Gastrocnemius medialis (tissue), 4 donors: ENCODE data around the gene LDLRAD4. TPM values are rescaled to one million over a fixed set of nuclear protein-coding genes. Genes with fewer than 3 reads are reported as not detected.

Experiments used
- ATAC-seq, 2 donors: fragments of 150-250 bp; one replicate each; pipeline ENCODE4 v1.9.1; 2016
- DNase-seq, 2 donors: peaks; one replicate each; pipeline ENCODE4 v3.0.0-alpha.2; 2019
- H3K27ac ChIP-seq, 4 donors: fragments of 200-600 bp; sonication (generic); 1 replicate in 1 of 4; 2 replicates in 3 of 4; pipeline ENCODE4 v1.5.1; 2016 to 2018; ENCODE audit warnings: mild to moderate bottlenecking in 2 of 4, moderate library complexity in 1 of 4
- H3K27me3 ChIP-seq, 3 donors: fragments of 200-600 bp; sonication (generic) in 2 of 3; 1 replicate in 1 of 3; 2 replicates in 2 of 3; pipeline versions ENCODE4 v1.5.1 to v1.6.0; 2016 to 2019; ENCODE audit warnings: mild to moderate bottlenecking in 1 of 3, moderate library complexity in 1 of 3
- H3K36me3 ChIP-seq, 2 donors: fragments of 200-600 bp; sonication (generic) in 1 of 2; one replicate each; pipeline ENCODE4 v1.5.1; 2017 to 2018
- H3K4me1 ChIP-seq, 2 donors: fragments of 200-600 bp; sonication (generic) in 1 of 2; one replicate each; pipeline ENCODE4 v1.5.1; 2016 to 2017; ENCODE audit warnings: mild to moderate bottlenecking in 2 of 2
- H3K4me3 ChIP-seq, 4 donors: fragments of 200-600 bp; sonication (generic) in 3 of 4; 1 replicate in 1 of 4; 2 replicates in 3 of 4; pipeline ENCODE4 v1.5.1; 2016 to 2019; ENCODE audit warnings: mild to moderate bottlenecking in 2 of 4
- H3K9me3 ChIP-seq, 3 donors: fragments of 200-600 bp; sonication (generic) in 2 of 3; 1 replicate in 1 of 3; 2 replicates in 2 of 3; pipeline ENCODE4 v1.5.1; 2016 to 2019
- POLR2A ChIP-seq, 2 donors: fragments of 450-650 bp; IDR thresholded peaks; one replicate each; pipeline ENCODE4 v1.6.1; 2017; ENCODE audit warnings: antibody characterized with exemption in 2 of 2, mild to moderate bottlenecking in 2 of 2, moderate library complexity in 2 of 2
- in situ Hi-C, 4 donors: fragments of 200-750 bp; cut with MboI; loops; one replicate each; pipeline versions ENCODE4 v1.15.0 to v1.8.0; 2017; ENCODE audit warnings: low sequenced_read_pairs in 4 of 4
- intact Hi-C: fragments of 100-400 bp; cut with DNase I; formaldehyde crosslinking; loops from one replicate; pipeline ENCODE4 v1.15.1; 2023; ENCODE audit warnings: low total_unique reads
- total RNA-seq, 4 donors: library from RNA; depleted of rRNA; stranded (reverse); fragments of >200 nt; gene quantifications; one replicate each; pipeline versions ENCODE4 v1.1.0 to v1.2.3, GENCODE V29; 2016
- TF ChIP-seq, protein P1 (sequence below), 5 experiments: fragments of 450-650 bp in 3 of 5; fragments of 200-600 bp in 2 of 5; sonication (generic) in 2 of 5; IDR thresholded peaks in 4 of 5; conservative IDR thresholded peaks in 1 of 5; 1 replicate in 4 of 5; 2 replicates in 1 of 5; pipeline ENCODE4 v1.5.1; 2016 to 2019; ENCODE audit warnings: antibody characterized with exemption in 5 of 5, mild to moderate bottlenecking in 3 of 5, moderate library complexity in 3 of 5

LDLRAD4 gene
- total RNA-seq, 4 donors from 2014 or later, result 3.9 to 11.1 (median 6.5) TPM

DNA sequence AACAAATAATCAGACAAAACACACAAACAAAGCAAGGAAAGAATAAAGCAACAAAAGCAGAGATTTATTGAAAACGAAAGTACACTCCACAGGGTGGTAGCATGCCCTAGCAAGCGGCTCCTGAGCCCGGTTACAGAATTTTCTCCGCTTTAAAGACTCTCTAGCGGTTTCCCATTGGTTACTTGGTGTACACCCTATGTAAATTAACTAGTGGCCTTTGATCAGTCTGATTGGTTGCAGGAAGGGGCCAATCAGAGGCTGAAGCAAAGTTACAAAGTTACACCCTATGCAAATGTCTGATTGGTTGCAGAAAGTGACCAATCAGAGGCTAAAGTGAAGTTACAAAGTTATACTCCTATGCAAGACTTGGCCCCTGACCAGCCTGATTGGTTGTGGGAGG, 242.9 kb downstream of the LDLRAD4 start:
- Histone ChIP-seq H3K27me3 (no peaks in the 10 kb centered on the region), H3K4me1 (peaks cover 5 to 14% of the 10 kb centered on the region in 2 donors), H3K36me3 (no peaks in the 10 kb centered on the region), H3K9me3 (no peaks in the 10 kb centered on the region), H3K27ac (peak overlapping the region in 2 of 4 donors; percentile 10 to 41), H3K4me3 (peak overlapping the region in 1 of 4 donors; percentile 25)
- TF ChIP-seq, protein P1, sequence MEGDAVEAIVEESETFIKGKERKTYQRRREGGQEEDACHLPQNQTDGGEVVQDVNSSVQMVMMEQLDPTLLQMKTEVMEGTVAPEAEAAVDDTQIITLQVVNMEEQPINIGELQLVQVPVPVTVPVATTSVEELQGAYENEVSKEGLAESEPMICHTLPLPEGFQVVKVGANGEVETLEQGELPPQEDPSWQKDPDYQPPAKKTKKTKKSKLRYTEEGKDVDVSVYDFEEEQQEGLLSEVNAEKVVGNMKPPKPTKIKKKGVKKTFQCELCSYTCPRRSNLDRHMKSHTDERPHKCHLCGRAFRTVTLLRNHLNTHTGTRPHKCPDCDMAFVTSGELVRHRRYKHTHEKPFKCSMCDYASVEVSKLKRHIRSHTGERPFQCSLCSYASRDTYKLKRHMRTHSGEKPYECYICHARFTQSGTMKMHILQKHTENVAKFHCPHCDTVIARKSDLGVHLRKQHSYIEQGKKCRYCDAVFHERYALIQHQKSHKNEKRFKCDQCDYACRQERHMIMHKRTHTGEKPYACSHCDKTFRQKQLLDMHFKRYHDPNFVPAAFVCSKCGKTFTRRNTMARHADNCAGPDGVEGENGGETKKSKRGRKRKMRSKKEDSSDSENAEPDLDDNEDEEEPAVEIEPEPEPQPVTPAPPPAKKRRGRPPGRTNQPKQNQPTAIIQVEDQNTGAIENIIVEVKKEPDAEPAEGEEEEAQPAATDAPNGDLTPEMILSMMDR (IDR thresholded peaks at IDR 0.05 in 4 of 5, conservative IDR thresholded peaks at IDR 0.05 in 1 of 5), result no peak
- peak in 1 of 2 donors; percentile 23 for TF ChIP-seq POLR2A (IDR thresholded peaks at IDR 0.05)
- ATAC-seq (peak in 1 of 2 donors; percentile 64), DNase-seq (no peak)
- in situ Hi-C loops, result loop anchor here in 1 of 4 donors (25.0 kb wide), 1 partner anchor 99 kb away; no protein-coding TSS in a partner anchor
- intact Hi-C loops, result loop anchor here (5.0 kb wide), 1 partner anchor 71 kb away; no protein-coding TSS in a partner anchor

DNA sequence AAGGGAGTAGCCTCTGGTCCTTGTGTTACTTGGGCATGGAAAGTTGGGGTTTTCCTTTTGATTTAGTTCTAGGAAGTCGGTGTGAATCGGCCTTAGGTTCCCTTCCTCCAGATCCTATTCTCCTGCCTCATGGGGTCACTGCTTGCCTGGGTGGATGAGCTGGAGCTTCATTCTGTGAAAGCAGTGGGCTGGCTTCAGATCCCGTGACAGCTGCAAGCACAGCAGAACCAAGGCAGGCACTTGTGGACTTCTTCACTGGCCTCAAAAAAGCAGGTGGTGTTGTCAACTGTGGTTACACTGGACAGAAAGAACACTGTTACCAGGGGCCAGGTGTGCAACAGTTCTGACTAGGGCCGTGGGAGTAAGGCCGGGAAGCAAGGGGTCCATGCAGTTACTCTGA, 243.4 kb downstream of the LDLRAD4 start:
- peak in 1 of 2 donors; percentile 25 for DNase-seq
- intact Hi-C loops (loop anchor here (5.0 kb wide), 1 partner anchor 70 kb away; no protein-coding TSS in a partner anchor), in situ Hi-C loops (loop anchor here in 1 of 4 donors (25.0 kb wide), 1 partner anchor 100 kb away; no protein-coding TSS in a partner anchor)
- no peaks in the 10 kb centered on the region for H3K36me3 ChIP-seq
- peaks cover 5 to 14% of the 10 kb centered on the region in 2 donors for H3K4me1 ChIP-seq
- H3K9me3 ChIP-seq, result no peaks in the 10 kb centered on the region
- peak overlapping the region in 2 of 4 donors; percentile 10 to 41 for H3K27ac ChIP-seq
- TF ChIP-seq POLR2A (IDR thresholded peaks at IDR 0.05), result no peak
- TF ChIP-seq, protein P1 (IDR thresholded peaks at IDR 0.05 in 4 of 5, conservative IDR thresholded peaks at IDR 0.05 in 1 of 5), result no peak
- H3K4me3 ChIP-seq, result peak overlapping the region in 1 of 4 donors; percentile 25
- ATAC-seq, result peak; percentile 43 to 47
- H3K27me3 ChIP-seq, result no peaks in the 10 kb centered on the region

DNA sequence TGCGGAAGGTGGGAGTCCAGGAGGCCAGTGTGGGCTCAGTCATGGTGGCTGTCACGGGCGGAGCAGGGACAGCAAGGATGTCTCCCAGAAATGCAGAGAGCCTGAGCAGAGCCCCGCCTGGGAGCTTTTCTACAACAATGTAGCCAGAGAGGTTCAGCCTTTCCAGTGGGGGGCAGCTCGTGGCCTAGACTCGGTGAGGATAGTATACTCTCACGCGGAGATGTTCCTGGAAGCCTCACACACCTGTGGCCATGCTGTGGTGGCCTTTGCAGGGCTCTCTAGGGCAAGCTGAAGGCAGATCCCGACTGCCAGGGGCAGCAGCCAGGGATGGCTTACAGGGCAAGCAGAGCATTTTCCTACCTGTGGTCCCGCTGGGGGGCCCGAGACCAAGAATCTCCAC, 244.1 kb downstream of the LDLRAD4 start:
- no peak overlapping the region for H3K27ac ChIP-seq
- in situ Hi-C loops (loop anchor here in 1 of 4 donors (25.0 kb wide), 1 partner anchor 100 kb away; no protein-coding TSS in a partner anchor), intact Hi-C loops (loop anchor here (5.0 kb wide), 1 partner anchor 70 kb away; no protein-coding TSS in a partner anchor)
- TF ChIP-seq POLR2A (IDR thresholded peaks at IDR 0.05), result no peak
- TF ChIP-seq, protein P1 (IDR thresholded peaks at IDR 0.05 in 4 of 5, conservative IDR thresholded peaks at IDR 0.05 in 1 of 5), result no peak
- H3K4me3 ChIP-seq, result no peak overlapping the region
- no peak for DNase-seq
- no peaks in the 10 kb centered on the region for H3K36me3 ChIP-seq
- H3K9me3 ChIP-seq, result no peaks in the 10 kb centered on the region
- peaks cover 5 to 14% of the 10 kb centered on the region in 2 donors for H3K4me1 ChIP-seq
- no peaks in the 10 kb centered on the region for H3K27me3 ChIP-seq
- no peak for ATAC-seq

DNA sequence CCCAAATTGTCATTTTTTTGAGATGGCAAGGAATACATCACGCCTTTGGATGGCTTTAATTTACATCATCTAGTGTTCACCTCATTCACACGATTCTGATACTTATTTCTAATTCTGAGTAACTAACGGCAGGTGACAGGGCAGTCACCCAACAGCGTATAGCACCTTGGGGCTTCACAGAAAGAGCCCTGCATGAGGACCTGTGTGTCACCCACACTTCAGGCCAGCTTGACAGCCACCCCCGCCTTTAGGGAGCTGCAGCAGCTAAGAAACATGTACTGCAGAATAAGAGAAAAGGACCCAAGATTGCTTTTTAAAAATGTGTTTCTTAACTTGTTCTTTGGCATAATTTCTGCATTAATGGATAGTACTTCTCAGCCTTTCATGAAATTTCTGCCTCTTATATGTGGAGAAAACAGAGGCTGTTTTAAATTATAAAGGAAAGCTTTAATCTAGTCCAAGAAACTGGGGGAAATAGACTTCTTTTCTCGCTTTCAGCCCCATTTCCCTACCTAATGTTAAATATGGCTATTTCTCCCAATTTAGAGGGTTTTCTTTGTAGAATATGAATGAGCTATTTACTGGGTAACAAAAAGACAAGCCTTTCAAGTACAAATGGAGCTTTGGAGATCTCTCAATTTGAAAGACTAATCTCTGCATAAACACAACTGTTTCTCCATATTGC, 245.1 kb downstream of the LDLRAD4 start:
- peaks cover 5 to 14% of the 10 kb centered on the region in 2 donors for H3K4me1 ChIP-seq
- in situ Hi-C loops, result loop anchor here in 1 of 4 donors (25.0 kb wide), 1 partner anchor 101 kb away; no protein-coding TSS in a partner anchor
- TF ChIP-seq, protein P1 (IDR thresholded peaks at IDR 0.05 in 4 of 5, conservative IDR thresholded peaks at IDR 0.05 in 1 of 5), result no peak
- no peak for TF ChIP-seq POLR2A (IDR thresholded peaks at IDR 0.05)
- no peak overlapping the region for H3K4me3 ChIP-seq
- H3K27me3 ChIP-seq, result no peaks in the 10 kb centered on the region
- H3K27ac ChIP-seq, result no peak overlapping the region
- no peaks in the 10 kb centered on the region for H3K36me3 ChIP-seq
- intact Hi-C loops, result loop anchor here (5.0 kb wide), 1 partner anchor 69 kb away; no protein-coding TSS in a partner anchor
- DNase-seq (no peak), ATAC-seq (no peak)
- H3K9me3 ChIP-seq, result no peaks in the 10 kb centered on the region
